MV-4-11 (cell line): ENCODE results near the gene RNF40.

ENCODE experiments used
- DNase-seq: peaks from one replicate; lab custom pipeline; 2025; lab: John Stamatoyannopoulos, UW

RNF40 gene

DNA sequence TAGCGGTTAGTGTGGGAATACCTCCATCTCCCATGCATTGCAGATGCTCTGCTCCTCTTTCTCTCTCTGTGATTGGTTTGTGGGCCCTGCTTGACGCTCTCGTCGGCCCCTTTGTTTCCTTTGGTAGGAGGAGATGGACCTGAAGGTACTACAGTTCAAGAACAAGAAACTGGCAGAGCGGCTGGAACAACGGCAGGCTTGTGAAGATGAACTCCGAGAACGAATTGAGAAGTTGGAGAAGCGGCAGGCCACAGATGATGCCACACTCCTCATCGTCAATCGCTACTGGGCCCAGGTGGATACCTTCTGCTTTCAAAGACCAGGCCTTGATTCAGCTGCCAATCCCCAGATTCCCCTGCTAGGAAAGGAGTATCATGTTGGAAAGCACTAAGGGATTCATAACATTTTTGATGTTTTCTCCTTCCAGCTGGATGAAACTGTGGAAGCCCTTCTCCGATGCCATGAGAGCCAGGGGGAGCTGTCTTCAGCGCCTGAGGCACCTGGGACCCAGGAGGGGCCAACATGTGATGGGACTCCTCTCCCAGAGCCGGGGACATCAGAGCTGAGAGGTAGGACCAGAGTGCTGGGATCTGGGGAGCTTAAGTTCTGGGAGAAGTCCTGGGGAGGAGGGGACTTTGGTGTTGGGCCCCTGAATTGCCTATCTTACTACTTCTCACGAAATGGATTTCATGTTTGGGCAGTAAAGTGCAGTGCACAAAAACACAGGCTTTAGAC is 1.0 kb downstream of the RNF40 start:
- DNase-seq = no peak

- DNase-seq = no peak
These were observed 2.0 kb downstream of the RNF40 start for GRCh38 chr16:30764086-30764485.

DNA sequence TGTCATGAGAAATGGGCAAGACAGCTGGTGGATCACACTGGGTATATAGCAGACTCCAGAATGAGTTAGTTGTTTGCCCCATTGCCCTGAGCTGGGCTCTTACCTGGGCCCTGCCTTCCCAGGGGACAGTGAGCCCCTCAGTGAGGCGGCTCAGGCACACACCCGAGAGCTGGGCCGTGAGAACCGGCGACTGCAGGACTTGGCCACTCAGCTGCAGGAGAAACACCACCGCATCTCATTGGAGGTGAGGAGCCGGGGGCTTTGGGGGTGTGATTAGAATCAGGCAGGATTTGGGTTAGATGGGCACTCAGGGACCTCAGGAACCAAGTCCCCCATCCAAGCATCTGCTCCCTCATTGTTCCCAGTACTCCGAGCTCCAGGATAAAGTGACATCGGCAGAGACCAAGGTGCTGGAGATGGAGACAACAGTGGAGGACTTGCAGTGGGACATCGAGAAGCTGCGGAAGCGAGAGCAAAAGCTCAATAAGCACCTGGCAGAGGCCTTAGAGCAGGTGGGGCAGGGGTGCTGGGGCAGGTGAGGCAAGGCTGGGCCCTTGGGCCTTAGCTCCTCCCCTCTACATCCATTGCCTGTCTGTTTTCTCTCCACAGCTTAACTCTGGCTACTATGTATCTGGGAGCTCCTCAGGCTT is 2.8 kb downstream of the RNF40 start:
- DNase-seq = no peak

DNA sequence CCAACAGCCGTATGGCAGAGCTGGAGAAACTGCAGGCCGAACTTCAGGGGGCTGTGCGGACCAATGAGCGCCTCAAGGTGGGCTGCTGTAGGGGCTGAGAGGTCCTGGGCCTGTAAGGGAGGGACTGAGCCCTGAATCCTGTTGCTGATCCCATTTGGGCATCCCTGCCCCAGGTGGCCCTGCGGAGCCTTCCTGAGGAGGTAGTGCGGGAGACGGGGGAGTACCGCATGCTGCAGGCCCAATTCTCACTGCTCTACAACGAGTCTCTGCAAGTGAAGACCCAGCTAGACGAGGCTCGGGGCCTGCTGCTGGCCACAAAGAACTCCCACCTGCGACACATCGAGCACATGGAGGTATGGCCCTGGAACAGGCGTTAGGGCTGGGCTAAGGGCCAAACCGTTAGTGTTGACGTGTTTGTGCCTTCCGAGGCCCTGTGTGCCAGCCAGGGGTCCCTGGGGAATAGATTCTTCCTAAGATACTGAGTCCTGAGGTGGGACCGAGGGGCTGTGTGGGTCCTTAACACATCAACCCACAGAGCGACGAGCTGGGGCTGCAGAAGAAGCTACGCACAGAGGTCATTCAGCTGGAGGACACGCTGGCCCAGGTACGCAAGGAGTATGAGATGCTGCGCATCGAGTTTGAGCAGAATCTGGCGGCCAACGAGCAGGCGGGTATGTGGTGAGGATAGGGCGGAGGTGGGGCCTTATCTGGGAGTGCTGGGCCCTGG is 4.2 kb downstream of the RNF40 start:
- DNase-seq = no peak

- DNase-seq = no peak
These were observed 4.8 kb downstream of the RNF40 start for GRCh38 chr16:30766933-30767284.

GRCh38 chr16:30767767-30768465 is 5.8 kb downstream of the RNF40 start:
- DNase-seq = no peak

GRCh38 chr16:30768583-30769181 is 6.6 kb downstream of the RNF40 start:
- DNase-seq = no peak

DNA sequence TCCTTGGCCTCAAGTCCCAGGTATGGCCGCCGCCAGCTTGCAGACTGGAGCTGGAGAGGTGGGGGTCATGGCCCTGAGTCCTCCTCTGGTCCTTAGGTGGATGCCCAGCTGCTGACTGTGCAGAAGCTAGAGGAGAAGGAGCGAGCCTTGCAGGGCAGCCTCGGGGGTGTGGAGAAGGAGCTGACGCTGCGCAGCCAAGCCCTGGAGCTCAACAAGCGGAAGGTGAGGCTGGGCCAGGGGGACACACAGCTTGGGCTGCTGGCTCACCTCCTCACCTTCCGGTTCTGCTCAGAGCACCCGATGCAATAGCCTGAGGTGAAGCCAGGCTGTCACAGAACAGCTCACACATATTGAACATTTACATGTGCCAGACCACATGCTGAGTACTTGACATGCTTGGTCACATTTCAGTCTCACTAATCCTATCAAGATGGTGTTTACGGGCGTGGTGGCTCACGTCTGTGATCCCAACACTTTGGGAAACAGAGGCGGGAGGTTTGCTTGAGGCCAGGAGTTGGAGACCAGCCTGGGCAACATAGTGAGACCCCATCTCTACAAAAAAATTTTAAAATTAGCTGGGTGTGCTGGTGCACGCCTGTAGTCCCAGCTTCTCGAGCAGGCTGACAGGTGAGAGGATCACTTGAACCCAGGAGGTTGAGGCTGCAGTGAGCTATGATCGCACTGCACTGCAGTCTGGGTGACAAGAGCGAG is 7.4 kb downstream of the RNF40 start:
- no peak for DNase-seq

DNA sequence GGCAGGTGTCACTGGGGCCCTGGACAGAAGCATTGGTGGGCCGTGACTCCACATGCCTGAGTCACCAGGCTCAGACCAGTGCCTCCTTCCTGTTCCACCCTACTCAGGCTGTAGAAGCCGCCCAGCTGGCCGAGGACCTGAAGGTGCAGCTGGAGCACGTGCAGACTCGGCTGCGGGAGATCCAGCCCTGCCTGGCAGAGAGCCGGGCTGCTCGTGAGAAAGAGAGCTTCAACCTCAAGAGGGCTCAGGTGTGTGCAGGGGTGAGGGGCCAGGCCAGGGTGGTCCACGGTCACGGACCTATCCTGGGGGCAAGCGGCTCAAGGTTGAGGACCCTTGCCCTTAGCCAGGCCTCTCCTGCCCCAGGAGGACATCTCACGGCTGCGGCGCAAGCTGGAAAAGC is 9.6 kb downstream of the RNF40 start:
- no peak for DNase-seq

GRCh38 chr16:30773826-30774225 is 11.7 kb downstream of the RNF40 start:
- peak; percentile 27 for DNase-seq

- no peak for DNase-seq
These were observed 12.4 kb downstream of the RNF40 start for GRCh38 chr16:30774367-30775130.

DNA sequence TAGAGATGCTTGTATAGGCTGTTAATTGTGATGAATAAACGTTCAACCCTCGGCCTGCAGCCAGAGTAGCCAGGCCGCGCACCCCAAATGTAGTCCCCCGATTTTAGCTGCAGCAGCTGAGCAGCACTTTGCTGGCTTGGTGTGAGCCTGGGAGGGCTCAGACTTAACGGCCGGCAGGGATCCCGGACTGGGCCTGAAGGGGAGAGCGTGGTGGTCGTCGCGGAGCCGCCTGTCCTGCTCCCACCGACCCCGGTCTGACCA is 12.9 kb downstream of the RNF40 start:
- DNase-seq = no peak

DNA sequence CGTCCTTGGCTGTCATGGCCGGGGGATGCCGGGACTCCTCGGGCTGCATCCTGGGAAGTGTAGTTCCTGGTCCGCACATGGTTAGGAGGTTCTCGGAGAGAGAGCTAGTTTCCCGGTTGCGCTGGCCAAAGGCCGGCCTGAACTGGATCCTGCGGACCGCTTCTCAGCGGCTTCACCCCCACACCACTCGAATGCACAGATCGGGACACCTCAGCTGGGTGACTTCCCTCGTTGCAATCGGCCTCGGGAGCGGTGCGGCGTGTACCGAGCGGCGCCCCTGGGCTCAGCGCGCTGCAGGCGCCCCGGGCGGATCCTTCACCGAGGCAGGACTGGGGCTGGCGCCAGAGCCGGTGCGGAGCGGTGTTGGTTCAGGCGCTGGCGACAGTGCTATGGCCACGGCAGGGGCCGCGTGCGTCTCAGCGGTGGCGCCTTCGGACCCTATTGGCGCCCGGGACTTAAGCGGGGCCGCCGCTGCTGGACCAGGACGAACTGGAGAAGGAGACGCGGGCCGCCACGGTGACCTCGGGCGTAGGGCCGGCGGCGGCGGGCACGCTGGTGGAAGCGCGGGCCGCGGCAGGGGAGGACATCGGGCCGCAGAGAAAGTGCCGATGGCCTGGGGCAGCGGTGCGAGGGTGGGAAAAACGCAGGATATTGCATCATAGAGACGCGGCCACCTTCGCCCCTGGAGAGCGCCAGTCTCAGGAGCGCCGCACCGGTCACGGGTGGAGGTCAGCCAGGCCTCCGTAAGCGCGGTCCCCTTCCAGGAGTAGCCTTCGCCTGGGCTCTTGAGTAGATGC is 13.5 kb downstream of the RNF40 start:
- peak; percentile 77 for DNase-seq

DNA sequence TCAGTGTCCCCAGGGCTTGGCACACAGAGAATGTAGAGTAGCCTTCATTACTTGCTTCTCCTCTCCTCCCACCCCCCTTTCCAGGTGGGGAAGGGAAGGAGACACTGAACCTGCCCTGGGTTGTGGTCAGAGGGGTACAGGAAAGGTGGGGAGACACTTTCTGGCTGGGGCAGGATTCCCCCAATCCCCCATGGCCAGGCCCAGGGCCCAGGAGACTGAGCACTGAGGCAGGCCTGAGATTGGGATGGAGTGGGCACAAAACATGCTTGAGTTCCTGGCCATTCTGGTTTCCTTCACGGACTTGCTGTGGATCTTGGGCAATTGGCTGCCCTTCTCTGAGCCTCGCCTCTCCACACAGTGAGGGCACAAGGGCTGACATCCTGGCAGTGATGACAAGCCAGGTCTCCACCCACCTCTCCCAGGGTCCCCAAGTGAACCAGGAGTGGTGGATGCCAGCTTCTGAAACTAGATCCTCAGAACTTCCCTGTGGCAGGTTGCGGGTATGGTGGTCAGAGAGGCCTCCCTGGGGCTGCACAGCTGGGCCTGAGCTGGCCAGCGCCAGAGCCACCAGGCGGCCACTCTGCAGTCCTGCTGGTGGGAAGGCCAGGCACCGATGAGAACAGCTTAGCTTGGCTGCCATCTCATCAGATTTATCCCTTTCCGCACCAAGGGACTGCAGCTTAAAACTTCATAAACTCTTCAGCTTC is 15.6 kb downstream of the RNF40 start:
- DNase-seq = peak; percentile 40

GRCh38 chr16:30778549-30779244 is 16.6 kb downstream of the RNF40 start:
- DNase-seq = no peak

GRCh38 chr16:30779596-30779995 is 17.5 kb downstream of the RNF40 start:
- no peak for DNase-seq

DNA sequence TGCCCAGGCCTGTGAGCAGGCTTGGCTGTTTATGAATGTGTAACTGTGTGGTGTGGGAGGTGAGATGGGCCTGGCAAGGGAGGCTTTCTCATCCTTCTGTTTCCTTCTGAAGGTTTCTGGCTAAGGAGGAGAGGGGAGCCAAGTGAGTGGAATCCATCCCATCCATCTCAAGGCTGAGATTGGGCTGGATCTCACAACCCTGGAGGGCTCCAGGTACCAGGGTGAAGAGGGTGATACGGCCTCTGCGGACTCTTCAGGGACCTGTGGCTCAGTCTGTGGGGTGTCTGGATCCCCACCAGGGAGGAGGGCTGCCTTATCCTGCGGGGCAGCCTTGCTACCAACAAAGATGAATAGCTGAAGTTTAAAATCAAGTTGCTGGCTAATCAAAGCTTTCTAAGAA is 17.9 kb downstream of the RNF40 start:
- DNase-seq = no peak

- peak; percentile 60 for DNase-seq
These were observed 18.4 kb downstream of the RNF40 start for GRCh38 chr16:30780549-30780948.
